Liver (tissue), 3 donors: ENCODE results near the gene STK35.

ENCODE experiments used
- ATF3 ChIP-seq: IDR thresholded peaks from 2 replicates; pipeline ENCODE4 v1.6.1; 2016; ENCODE audit warnings: antibody characterized with exemption
- CTCF ChIP-seq: fragments of 150-350 bp; IDR thresholded peaks from 2 replicates; pipeline ENCODE4 v1.5.1; 2017; ENCODE audit warnings: improper control_type of control experiment, low read depth, low read length; ENCODE audit not compliant: missing input control
- EGR1 ChIP-seq, 2 donors: IDR thresholded peaks; 2 replicates each; pipeline ENCODE4 v1.6.1; 2016 to 2018; ENCODE audit warnings: antibody characterized with exemption in 2 of 2, low read depth in 2 of 2
- FOXA1 ChIP-seq: IDR thresholded peaks from 2 replicates; pipeline ENCODE4 v1.6.1; 2016; ENCODE audit warnings: antibody characterized with exemption
- JUND ChIP-seq, 2 donors: IDR thresholded peaks; 2 replicates each; pipeline ENCODE4 v1.6.1; 2016; ENCODE audit warnings: antibody characterized with exemption in 2 of 2
- MAX ChIP-seq: IDR thresholded peaks from 2 replicates; pipeline ENCODE4 v1.6.1; 2016; ENCODE audit warnings: antibody characterized with exemption
- RAD21 ChIP-seq, 2 donors: IDR thresholded peaks; 2 replicates each; pipeline ENCODE4 v1.6.1; 2016; ENCODE audit warnings: antibody characterized with exemption in 2 of 2, mild to moderate bottlenecking in 2 of 2
- REST ChIP-seq: IDR thresholded peaks from 2 replicates; pipeline ENCODE4 v1.6.1; 2016; ENCODE audit warnings: antibody characterized with exemption, mild to moderate bottlenecking
- TAF1 ChIP-seq: conservative IDR thresholded peaks from 2 replicates; pipeline ENCODE4 v1.6.1; 2016; ENCODE audit warnings: antibody characterized with exemption, mild to moderate bottlenecking
- YY1 ChIP-seq: IDR thresholded peaks from 2 replicates; pipeline ENCODE4 v1.6.1; 2016; ENCODE audit warnings: antibody characterized with exemption, mild to moderate bottlenecking
- donor health status: healthy.
- donor health status: healthy.

DNA sequence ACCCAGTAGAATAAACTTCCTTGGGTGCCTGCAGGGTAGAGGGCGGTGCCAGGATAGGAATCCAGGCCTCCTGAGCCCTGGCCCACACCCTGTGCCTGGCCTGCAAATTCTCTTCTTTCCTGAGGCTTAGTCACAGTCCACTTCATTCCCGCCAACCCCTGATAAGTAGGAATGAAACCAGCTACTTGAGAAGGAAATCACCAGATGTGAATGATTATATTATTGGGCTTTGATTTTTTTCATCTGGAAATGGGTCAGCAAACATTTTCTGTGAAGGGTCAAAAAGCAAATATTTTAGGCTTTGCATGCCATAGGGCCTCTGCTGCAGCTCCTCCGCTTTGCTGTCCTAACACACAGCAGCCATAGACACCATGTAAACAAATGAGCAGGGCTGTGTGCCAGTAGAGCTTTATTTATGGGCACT is 50.2 kb downstream of the STK35 start:
- TF ChIP-seq JUND (IDR thresholded peaks at IDR 0.05) (no peak), MAX (no peak), CTCF (no peak), REST (no peak), EGR1 (IDR thresholded peaks at IDR 0.05; ENCODE audit: low read depth in 2 of 2) (no peak), RAD21 (IDR thresholded peaks at IDR 0.05) (no peak), TAF1 (no peak), ATF3 (no peak), FOXA1 (no peak), YY1 (no peak)
